ENCODE data around the gene PLPPR3.

- TF ChIP-seq CTCF (IDR thresholded peaks at IDR 0.05) (no peak), POLR2A (IDR thresholded peaks at IDR 0.05) (no peak)
Observed at GRCh38 chr19:813219-814151, 8.3 kb downstream of the PLPPR3 start.
